H1 (cell line): ENCODE measurements around the gene NTPCR. TPM values are rescaled to one million over a fixed set of nuclear protein-coding genes. Genes with fewer than 3 reads are reported as not detected.

Source experiments
- CTCF ChIA-PET: fragments of 300-600 bp; sonication (Branson Sonifier 250); formaldehyde crosslinking; loops from one replicate; lab custom pipeline; 2021; ENCODE audit not compliant: partially characterized antibody; lab: Charles Lee
- POLR2A ChIA-PET: fragments of 300-600 bp; sonication (Branson Sonifier 250); formaldehyde crosslinking; loops from one replicate; lab custom pipeline; 2021; ENCODE audit warnings: inconsistent platforms; ENCODE audit not compliant: partially characterized antibody; lab: Charles Lee
- DNase-seq, 2 experiments: peaks; one replicate each; pipeline versions ENCODE4 v3.0.0 to v3.0.0-alpha.2; 2010 to 2022; ENCODE audit warnings: low spot score in 2 of 2, low read depth in 1 of 2, mixed read lengths in 1 of 2
- FAIRE-seq: peaks from 2 replicates; lab custom pipeline; 2011; peaks lifted over from hg19 to GRCh38; lab: Jason Lieb, UNC
- H2AFZ ChIP-seq: 2 replicates; pipeline ENCODE4 v1.8.1; 2012; ENCODE audit warnings: low read length, inconsistent platforms
- H2AK5ac ChIP-seq: 2 replicates; pipeline ENCODE4 v1.6.1; 2013; ENCODE audit warnings: low read depth, low read length
- H2BK120ac ChIP-seq: replicated peaks from 2 replicates; pipeline ENCODE3; 2013; ENCODE audit warnings: low read depth, low read length, inconsistent platforms
- H2BK12ac ChIP-seq: 2 replicates; pipeline ENCODE4 v1.6.1; 2013; ENCODE audit warnings: low read depth, low read length
- H2BK15ac ChIP-seq: 2 replicates; pipeline ENCODE4 v1.6.1; 2013; ENCODE audit warnings: low read length
- H2BK20ac ChIP-seq: 2 replicates; pipeline ENCODE4 v1.6.1; 2013; ENCODE audit warnings: low read length
- H2BK5ac ChIP-seq: 2 replicates; pipeline ENCODE4 v1.6.1; 2013; ENCODE audit warnings: low read depth, low read length
- H3K14ac ChIP-seq: 2 replicates; pipeline ENCODE4 v1.6.1; 2013; ENCODE audit warnings: inconsistent platforms; ENCODE audit not compliant: insufficient read length
- H3K18ac ChIP-seq: 2 replicates; pipeline ENCODE4 v1.6.1; 2013; ENCODE audit warnings: low read length; ENCODE audit errors: extremely low read depth
- H3K23ac ChIP-seq: 2 replicates; pipeline ENCODE4 v1.6.1; 2013; ENCODE audit warnings: inconsistent platforms; ENCODE audit not compliant: insufficient read length
- H3K23me2 ChIP-seq: 2 replicates; pipeline ENCODE4 v1.6.1; 2013; ENCODE audit warnings: low read depth, low read length
- H3K27ac ChIP-seq: 2 replicates; pipeline ENCODE4 v1.6.1; 2011; ENCODE audit warnings: low read depth, low read length, inconsistent platforms
- H3K27me3 ChIP-seq, 4 experiments: replicated peaks in 1 of 4; 1 replicate in 1 of 4; 2 replicates in 3 of 4; pipeline versions ENCODE4 v1.6.1 to v1.8.1; 2011 to 2013; ENCODE audit warnings: low read length in 3 of 4, mild to moderate bottlenecking in 3 of 4, inconsistent platforms in 2 of 4, mixed read lengths in 2 of 4, moderate library complexity in 1 of 4; ENCODE audit not compliant: control insufficient read depth in 3 of 4, insufficient read depth in 3 of 4; ENCODE audit errors: extremely low read depth in 1 of 4
- H3K36me3 ChIP-seq, 4 experiments: 2 replicates each; pipeline versions ENCODE4 v1.6.1 to v1.8.1; 2011 to 2013; ENCODE audit warnings: mild to moderate bottlenecking in 4 of 4, low read length in 3 of 4, moderate library complexity in 2 of 4, control low read depth in 1 of 4, inconsistent platforms in 1 of 4; ENCODE audit not compliant: insufficient read depth in 4 of 4, control insufficient read depth in 2 of 4
- H3K4ac ChIP-seq: replicated peaks from 2 replicates; pipeline ENCODE3; 2013; ENCODE audit warnings: low read length, low read depth, mixed read lengths, inconsistent platforms; ENCODE audit not compliant: insufficient read length
- H3K4me1 ChIP-seq, 4 experiments: replicated peaks in 1 of 4; 1 replicate in 1 of 4; 2 replicates in 3 of 4; pipeline versions ENCODE4 v1.6.1 to v1.8.1; 2011 to 2013; ENCODE audit warnings: low read length in 3 of 4, inconsistent platforms in 2 of 4, mixed read lengths in 1 of 4; ENCODE audit not compliant: insufficient read depth in 4 of 4, control insufficient read depth in 3 of 4
- H3K4me2 ChIP-seq, 2 experiments: 2 replicates each; pipeline versions ENCODE4 v1.6.1 to v1.8.1; 2011 to 2013; ENCODE audit warnings: low read depth in 2 of 2, low read length in 2 of 2, control low read depth in 1 of 2, inconsistent platforms in 1 of 2, mild to moderate bottlenecking in 1 of 2; ENCODE audit not compliant: insufficient read depth in 1 of 2
- H3K4me3 ChIP-seq, 4 experiments: fragments of 200-600, 300-600 bp in 1 of 4; sonication (generic), shearing (Covaris generic), sonication (Bioruptor Twin) in 1 of 4; 2 replicates each; pipeline versions ENCODE4 v1.5.1 to v1.8.1; 2011 to 2016; ENCODE audit warnings: low read length in 4 of 4, low read depth in 3 of 4, control low read depth in 2 of 4, inconsistent platforms in 2 of 4, mild to moderate bottlenecking in 2 of 4, mixed read lengths in 1 of 4, moderate library complexity in 1 of 4; ENCODE audit not compliant: insufficient read depth in 2 of 4; ENCODE audit errors: extremely low read depth in 1 of 4
- H3K56ac ChIP-seq: replicated peaks from 2 replicates; pipeline ENCODE3; 2013; ENCODE audit warnings: low read depth, mild to moderate bottlenecking, mixed read lengths, low read length, inconsistent platforms; ENCODE audit not compliant: insufficient read length
- H3K79me1 ChIP-seq: 2 replicates; pipeline ENCODE4 v1.6.1; 2013; ENCODE audit warnings: low read depth, low read length, control low read depth
- H3K79me2 ChIP-seq, 2 experiments: 2 replicates each; pipeline versions ENCODE4 v1.6.1 to v1.8.1; 2012 to 2013; ENCODE audit warnings: low read length in 2 of 2, mild to moderate bottlenecking in 2 of 2, inconsistent platforms in 1 of 2; ENCODE audit not compliant: insufficient read depth in 2 of 2, control insufficient read depth in 1 of 2
- H3K9ac ChIP-seq, 4 experiments: replicated peaks in 1 of 4; 1 replicate in 1 of 4; 2 replicates in 3 of 4; pipeline versions ENCODE4 v1.6.1 to v1.8.1; 2011 to 2013; ENCODE audit warnings: low read depth in 3 of 4, low read length in 3 of 4, control low read depth in 2 of 4, mild to moderate bottlenecking in 2 of 4, moderate library complexity in 2 of 4, inconsistent platforms in 1 of 4; ENCODE audit errors: extremely low read depth in 1 of 4
- H3K9me3 ChIP-seq, 2 experiments: 2 replicates each; pipeline versions ENCODE4 v1.6.1 to v1.8.1; 2012 to 2013; ENCODE audit warnings: mild to moderate bottlenecking in 2 of 2, moderate library complexity in 2 of 2, control low read depth in 1 of 2, inconsistent platforms in 1 of 2, low read depth in 1 of 2, low read length in 1 of 2, mixed read lengths in 1 of 2; ENCODE audit not compliant: insufficient read depth in 2 of 2
- H4K20me1 ChIP-seq, 2 experiments: replicated peaks in 1 of 2; 2 replicates each; pipeline versions ENCODE3 to v1.8.1; 2011 to 2013; ENCODE audit warnings: inconsistent platforms in 2 of 2, low read length in 2 of 2, mild to moderate bottlenecking in 1 of 2; ENCODE audit not compliant: insufficient read depth in 2 of 2, control insufficient read depth in 1 of 2
- H4K5ac ChIP-seq: 2 replicates; pipeline ENCODE4 v1.6.1; 2013; ENCODE audit warnings: low read length, low read depth, mixed read lengths, inconsistent platforms; ENCODE audit not compliant: insufficient read length
- H4K8ac ChIP-seq: 2 replicates; pipeline ENCODE4 v1.8.0; 2013; ENCODE audit warnings: mild to moderate bottlenecking, moderate library complexity, low read length, inconsistent platforms; ENCODE audit not compliant: insufficient read depth; ENCODE audit errors: extremely low read depth
- H4K91ac ChIP-seq: replicated peaks from 2 replicates; pipeline ENCODE3; 2013; ENCODE audit warnings: low read length, mixed read lengths, inconsistent platforms; ENCODE audit not compliant: insufficient read length
- CHD1 ChIP-seq: IDR thresholded peaks from 2 replicates; pipeline ENCODE4 v1.6.1; 2012; ENCODE audit warnings: low read depth, low read length, improper control_type of control experiment
- HDAC2 ChIP-seq, 2 experiments: fragments of 300-600 bp in 1 of 2; sonication (generic) in 1 of 2; IDR thresholded peaks; 2 replicates each; pipeline ENCODE4 v1.6.1; 2011 to 2012; ENCODE audit warnings: low read depth in 2 of 2, low read length in 2 of 2, mild to moderate bottlenecking in 2 of 2, moderate library complexity in 2 of 2, borderline replicate concordance in 1 of 2, inconsistent platforms in 1 of 2
- KDM4A ChIP-seq: IDR thresholded peaks from one replicate; pipeline ENCODE4 v1.7.1; 2012; ENCODE audit warnings: low read depth, mild to moderate bottlenecking, moderate library complexity, low read length, inconsistent platforms; ENCODE audit not compliant: severe bottlenecking
- PHF8 ChIP-seq: fragments of 200-600 bp; sonication (generic); conservative IDR thresholded peaks from 2 replicates; pipeline ENCODE4 v1.7.1; 2012; ENCODE audit warnings: low read depth, mild to moderate bottlenecking, inconsistent platforms, low read length, moderate library complexity
- POU5F1 ChIP-seq: IDR thresholded peaks from 2 replicates; pipeline ENCODE4 v1.6.1; 2011; ENCODE audit warnings: low read depth, mild to moderate bottlenecking, low read length, moderate library complexity
- YY1 ChIP-seq: IDR thresholded peaks from 2 replicates; pipeline ENCODE4 v1.6.1; 2011; ENCODE audit warnings: low read depth, mild to moderate bottlenecking, low read length
- WGBS, 2 experiments: shearing (Covaris generic) in 1 of 2; methylation state at CpG; one replicate each; pipeline versions ENCODE4 v1.1.6 to v1.1.7; 2013 to 2015; ENCODE audit warnings: low lambda C conversion rate in 2 of 2, mixed read lengths in 2 of 2, inconsistent platforms in 1 of 2, low coverage in 1 of 2, missing lambda C conversion rate in 1 of 2; ENCODE audit not compliant: insufficient replicate concordance in 2 of 2, insufficient coverage in 1 of 2, insufficient read length in 1 of 2; ENCODE audit errors: extremely low coverage in 1 of 2, missing lambda C conversion rate in 1 of 2; 5-methylcytosine and 5-hydroxymethylcytosine counted together
- polyA plus RNA-seq, 7 experiments: library from polyadenylated mRNA; depleted of rRNA in 3 of 7; stranded (reverse) in 5 of 7; unstranded in 2 of 7; fragments of >200 nt in 5 of 7; fragments of 200-250 nt in 2 of 7; gene quantifications; 1 replicate in 5 of 7; 2 replicates in 1 of 7; 4 replicates in 1 of 7; pipeline versions ENCODE4 v1.2.1 to v1.2.3, GENCODE V29; 2011 to 2013; ENCODE audit warnings: missing spikeins in 2 of 7, mixed read lengths in 2 of 7
- total RNA-seq: library from RNA; stranded (reverse); fragmentation: NEBNext Ultra II Directional; extraction: Animal tissue kit (Norgen Biotek cat#: 25700); gene quantifications from 2 replicates; pipeline ENCODE4 v1.2.1, GENCODE V29; 2021

Gene NTPCR
- total and polyA plus RNA-seq, 2 of the 8 experiments (the other 6 are each of a cell fraction or from before 2014, with no cell fraction given): 22.6 to 73.1 TPM

GRCh38 chr1:233032916-233033315, 82.5 kb downstream of the NTPCR start:
- CTCF ChIA-PET: no interaction called here
- Histone ChIP-seq H3K36me3 (no peaks in the 10 kb centered on the region), H2BK20ac (no peak overlapping the region), H3K4me1 (no peaks in the 10 kb centered on the region), H2BK5ac (no peak overlapping the region), H3K27me3 (no peaks in the 10 kb centered on the region), H4K20me1 (no peaks in the 10 kb centered on the region), H2BK12ac (no peak overlapping the region), H3K56ac (no peak overlapping the region), H3K9me3 (no peaks in the 10 kb centered on the region), H2BK120ac (no peak overlapping the region), H2BK15ac (no peak overlapping the region), H3K4ac (no peak overlapping the region), H3K9ac (no peak overlapping the region), H2AK5ac (no peak overlapping the region), H4K5ac (no peak overlapping the region), H3K79me1 (no peaks in the 10 kb centered on the region), H3K27ac (no peak overlapping the region), H3K79me2 (no peaks in the 10 kb centered on the region), H2AFZ (no peak overlapping the region), H3K14ac (no peak overlapping the region), H3K23me2 (no peaks in the 10 kb centered on the region), H3K23ac (no peak overlapping the region), H4K8ac (no peak overlapping the region), H3K18ac (no peak overlapping the region), H3K4me2 (no peak overlapping the region), H4K91ac (no peak overlapping the region), H3K4me3 (no peak overlapping the region)
- FAIRE-seq: no peak
- WGBS, 2 experiments: 89% methylated on average over 4 of the region's 4 CpGs; no CpG with 5 or more reads in 1 of the 2 experiments
- no peak for DNase-seq
- POLR2A ChIA-PET: no interaction called here
- no peak for TF ChIP-seq KDM4A
- TF ChIP-seq YY1: no peak
- no peak for TF ChIP-seq PHF8
- TF ChIP-seq CHD1: no peak
- no peak for TF ChIP-seq POU5F1
- no peak for TF ChIP-seq HDAC2 (IDR thresholded peaks at IDR 0.05; ENCODE audit: borderline replicate concordance in 1 of 2, low read depth in 2 of 2, low read length in 2 of 2)
